ENCODE results near the gene SPTAN1. TPM values are rescaled to one million over a fixed set of nuclear protein-coding genes. Genes with fewer than 3 reads are reported as not detected.

SPTAN1 gene
- total RNA-seq, 1 donor from 2014 or later: 810 TPM

- no peak for TF ChIP-seq CTCF (IDR thresholded peaks at IDR 0.05; ENCODE audit: unreplicated experiment)
- no peak overlapping the region for H3K4me3 Mint-ChIP-seq (ENCODE audit: unreplicated experiment)
- H3K9me3 Mint-ChIP-seq (ENCODE audit: unreplicated experiment): no peaks in the 10 kb centered on the region
- DNase-seq (ENCODE audit: low spot score): no peak
- no peaks in the 10 kb centered on the region for H3K4me1 Mint-ChIP-seq (ENCODE audit: unreplicated experiment)
- H3K27ac Mint-ChIP-seq (ENCODE audit: unreplicated experiment): peak overlapping the region; percentile 9
- H3K36me3 Mint-ChIP-seq (ENCODE audit: low read depth, unreplicated experiment): peaks cover 62% of the 10 kb centered on the region
- peaks cover 2% of the 10 kb centered on the region for H3K27me3 Mint-ChIP-seq (ENCODE audit: unreplicated experiment)
These were observed 51.3 kb downstream of the SPTAN1 start for GRCh38 chr9:128603697-128604096.

- H3K36me3 Mint-ChIP-seq (ENCODE audit: low read depth, unreplicated experiment): peaks cover 71% of the 10 kb centered on the region
- no peak overlapping the region for H3K27ac Mint-ChIP-seq (ENCODE audit: unreplicated experiment)
These were observed 55.4 kb downstream of the SPTAN1 start for GRCh38 chr9:128607642-128608350.

GRCh38 chr9:128610897-128611296, 58.5 kb downstream of the SPTAN1 start:
- H3K36me3 Mint-ChIP-seq (ENCODE audit: low read depth, unreplicated experiment): peaks cover 65% of the 10 kb centered on the region
- TF ChIP-seq CTCF (IDR thresholded peaks at IDR 0.05; ENCODE audit: unreplicated experiment): no peak
- DNase-seq (ENCODE audit: low spot score): no peak
- no peaks in the 10 kb centered on the region for H3K9me3 Mint-ChIP-seq (ENCODE audit: unreplicated experiment)
- no peaks in the 10 kb centered on the region for H3K4me1 Mint-ChIP-seq (ENCODE audit: unreplicated experiment)
- no peaks in the 10 kb centered on the region for H3K27me3 Mint-ChIP-seq (ENCODE audit: unreplicated experiment)
- no peak overlapping the region for H3K27ac Mint-ChIP-seq (ENCODE audit: unreplicated experiment)
- H3K4me3 Mint-ChIP-seq (ENCODE audit: unreplicated experiment): no peak overlapping the region

More at GRCh38 chr9:128607642-128608350, 55.4 kb downstream of the SPTAN1 start:
- Mint-ChIP-seq H3K4me3 (ENCODE audit: unreplicated experiment) (no peak overlapping the region), H3K9me3 (ENCODE audit: unreplicated experiment) (no peaks in the 10 kb centered on the region), H3K27me3 (ENCODE audit: unreplicated experiment) (no peaks in the 10 kb centered on the region), H3K4me1 (ENCODE audit: unreplicated experiment) (no peaks in the 10 kb centered on the region)
- TF ChIP-seq CTCF (IDR thresholded peaks at IDR 0.05; ENCODE audit: unreplicated experiment): no peak
- no peak for DNase-seq (ENCODE audit: low spot score)

GRCh38 chr9:128611600-128612394, 59.4 kb downstream of the SPTAN1 start:
- no peak for DNase-seq (ENCODE audit: low spot score)
- H3K27ac Mint-ChIP-seq (ENCODE audit: unreplicated experiment): no peak overlapping the region
- H3K4me3 Mint-ChIP-seq (ENCODE audit: unreplicated experiment): peak overlapping the region; percentile 84
- no peaks in the 10 kb centered on the region for H3K27me3 Mint-ChIP-seq (ENCODE audit: unreplicated experiment)
- no peak for TF ChIP-seq CTCF (IDR thresholded peaks at IDR 0.05; ENCODE audit: unreplicated experiment)
- no peaks in the 10 kb centered on the region for H3K9me3 Mint-ChIP-seq (ENCODE audit: unreplicated experiment)
- peaks cover 66% of the 10 kb centered on the region for H3K36me3 Mint-ChIP-seq (ENCODE audit: low read depth, unreplicated experiment)
- H3K4me1 Mint-ChIP-seq (ENCODE audit: unreplicated experiment): no peaks in the 10 kb centered on the region

GRCh38 chr9:128614728-128615127, 62.3 kb downstream of the SPTAN1 start:
- Mint-ChIP-seq H3K27me3 (ENCODE audit: unreplicated experiment) (no peaks in the 10 kb centered on the region), H3K9me3 (ENCODE audit: unreplicated experiment) (no peaks in the 10 kb centered on the region), H3K27ac (ENCODE audit: unreplicated experiment) (no peak overlapping the region), H3K4me3 (ENCODE audit: unreplicated experiment) (no peak overlapping the region), H3K36me3 (ENCODE audit: low read depth, unreplicated experiment) (peaks cover 60% of the 10 kb centered on the region), H3K4me1 (ENCODE audit: unreplicated experiment) (no peaks in the 10 kb centered on the region)
- no peak for DNase-seq (ENCODE audit: low spot score)
- no peak for TF ChIP-seq CTCF (IDR thresholded peaks at IDR 0.05; ENCODE audit: unreplicated experiment)
